ENCODE data around the gene ANKS1B.

DNA sequence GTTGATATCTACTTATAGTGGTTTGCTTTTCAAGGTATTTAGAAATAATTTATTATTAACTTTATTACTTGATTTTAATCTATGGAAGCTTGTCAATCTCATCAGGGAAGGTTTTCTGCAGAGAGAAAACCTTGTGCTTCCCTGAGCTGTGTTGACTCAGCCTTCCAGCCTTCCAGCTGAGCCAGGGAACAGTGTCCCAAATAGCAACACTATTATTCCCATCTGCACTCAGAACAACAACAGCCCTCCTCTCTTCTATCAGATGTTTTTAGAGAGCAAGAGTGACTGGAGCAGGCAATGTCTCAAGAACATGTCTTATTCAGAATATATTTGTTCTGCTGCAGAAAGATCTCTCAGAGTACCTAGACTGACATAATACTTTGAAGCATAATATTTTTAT lies 727.1 kb downstream of the ANKS1B start:
- no peak for TF ChIP-seq EZH2 (IDR thresholded peaks at IDR 0.05)
- TF ChIP-seq EZH2phosphoT487 (IDR thresholded peaks at IDR 0.05; ENCODE audit: borderline replicate concordance) = no peak
- no peak for TF ChIP-seq POLR2AphosphoS5 (IDR thresholded peaks at IDR 0.05; ENCODE audit: low read depth, low read length)
- no peak for TF ChIP-seq ELF1 (IDR thresholded peaks at IDR 0.05; ENCODE audit: borderline replicate concordance, low read depth)
- no peak for TF ChIP-seq YY1 (IDR thresholded peaks at IDR 0.05; ENCODE audit: extremely low read depth, insufficient replicate concordance, low read depth, low read length)
- no peak for TF ChIP-seq POLR2A (IDR thresholded peaks at IDR 0.05; ENCODE audit: borderline replicate concordance, extremely low read depth, insufficient read depth, insufficient read length)
- no peak for TF ChIP-seq CTCF (IDR thresholded peaks at IDR 0.05 in 2 of 3, conservative IDR thresholded peaks at IDR 0.05 in 1 of 3; ENCODE audit: borderline replicate concordance in 1 of 3, insufficient read depth in 1 of 3, low read depth in 2 of 3, low read length in 2 of 3)
- TF ChIP-seq ZFX (IDR thresholded peaks at IDR 0.05) = no peak

All from HCT116 (cell line).